Activated T-cell treated with anti-CD3 and anti-CD28 coated beads for 4 hours (primary cell): ENCODE results near the gene TLCD1.
"Not testable (repeated sequence)": the region's sequence is repeated elsewhere in the genome, so short reads cannot be mapped to it uniquely, and the experiment has no call there.

Experiments
- DNase-seq: peaks from one replicate; pipeline ENCODE4 v3.0.0-alpha.2; 2020

TLCD1 gene

GRCh38 chr17:28746611-28747050, 20.6 kb upstream of the TLCD1 start:
- DNase-seq: no peak

DNA sequence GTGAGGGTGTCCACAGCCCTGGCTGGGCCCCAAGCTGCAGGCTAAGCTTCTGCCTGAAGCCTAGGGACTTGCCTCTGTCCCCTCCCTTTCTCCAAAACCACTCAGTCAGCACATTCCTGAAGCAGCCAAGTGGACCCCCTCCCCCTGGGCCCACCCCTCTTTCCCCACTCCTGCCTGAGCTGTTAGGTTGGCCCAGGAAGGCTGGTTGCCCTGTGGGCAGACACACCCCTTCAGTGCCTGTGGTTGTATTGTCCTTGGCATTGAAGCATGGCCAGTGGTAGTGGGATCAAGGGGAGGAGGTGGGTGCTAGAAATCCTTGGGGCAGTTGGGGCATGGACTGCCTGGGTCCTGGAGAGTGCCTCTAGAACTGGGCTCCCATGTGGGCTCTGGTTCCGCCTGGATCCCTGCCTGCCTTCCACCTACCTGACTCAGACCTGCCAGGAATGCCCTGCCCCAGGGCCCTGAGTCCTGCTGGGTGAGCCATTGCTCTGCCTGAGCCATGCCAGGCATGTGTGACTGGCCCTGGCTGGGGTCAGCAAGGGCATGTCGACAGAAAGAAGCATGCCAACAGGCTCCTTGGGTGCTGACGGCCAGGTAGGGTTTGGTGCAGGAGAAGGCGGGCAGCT, 19.9 kb upstream of the TLCD1 start:
- DNase-seq: no peak

DNA sequence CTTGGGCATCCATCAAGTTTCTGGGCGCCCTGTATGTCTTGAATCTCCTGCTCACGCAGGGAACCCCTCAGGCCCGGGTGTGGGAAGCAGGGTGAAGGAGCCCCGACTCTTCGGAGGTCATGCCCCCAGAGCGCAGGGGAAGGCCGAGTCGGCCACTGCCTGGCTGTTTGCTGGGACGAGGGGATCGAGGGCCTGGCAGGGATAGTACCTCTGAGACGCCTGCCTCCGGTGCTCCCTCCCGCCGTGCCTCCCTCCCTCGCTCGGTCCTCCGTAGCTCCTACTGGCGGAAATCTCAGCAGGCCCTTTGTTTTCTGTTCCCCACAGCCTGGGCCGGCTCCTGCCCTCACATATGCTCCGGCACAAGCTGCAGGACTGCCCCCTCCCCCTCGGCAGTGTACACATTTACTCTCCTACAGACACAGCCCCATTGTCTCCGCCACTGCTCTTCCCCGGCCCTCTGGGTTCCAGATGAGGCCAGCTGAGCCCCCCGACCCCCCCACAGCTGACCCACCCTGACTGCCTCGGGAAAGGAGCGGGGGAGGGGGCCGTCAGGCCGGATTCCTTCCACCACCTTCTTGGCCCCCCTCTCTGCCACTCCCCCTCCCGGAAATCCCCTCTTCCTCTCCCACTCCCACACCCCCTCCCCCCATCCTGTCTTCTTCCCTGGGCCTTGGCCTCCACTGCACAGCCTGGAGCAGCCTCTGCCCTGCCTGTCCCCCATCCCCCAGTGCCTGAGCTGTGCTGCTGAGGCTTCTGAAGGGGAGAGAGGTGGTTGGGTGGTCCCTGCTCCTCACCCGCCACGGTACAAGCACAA, 19.1 kb upstream of the TLCD1 start:
- no peak for DNase-seq

- DNase-seq: peak; percentile 75
These were observed 18.3 kb upstream of the TLCD1 start for GRCh38 chr17:28744104-28744971.

DNA sequence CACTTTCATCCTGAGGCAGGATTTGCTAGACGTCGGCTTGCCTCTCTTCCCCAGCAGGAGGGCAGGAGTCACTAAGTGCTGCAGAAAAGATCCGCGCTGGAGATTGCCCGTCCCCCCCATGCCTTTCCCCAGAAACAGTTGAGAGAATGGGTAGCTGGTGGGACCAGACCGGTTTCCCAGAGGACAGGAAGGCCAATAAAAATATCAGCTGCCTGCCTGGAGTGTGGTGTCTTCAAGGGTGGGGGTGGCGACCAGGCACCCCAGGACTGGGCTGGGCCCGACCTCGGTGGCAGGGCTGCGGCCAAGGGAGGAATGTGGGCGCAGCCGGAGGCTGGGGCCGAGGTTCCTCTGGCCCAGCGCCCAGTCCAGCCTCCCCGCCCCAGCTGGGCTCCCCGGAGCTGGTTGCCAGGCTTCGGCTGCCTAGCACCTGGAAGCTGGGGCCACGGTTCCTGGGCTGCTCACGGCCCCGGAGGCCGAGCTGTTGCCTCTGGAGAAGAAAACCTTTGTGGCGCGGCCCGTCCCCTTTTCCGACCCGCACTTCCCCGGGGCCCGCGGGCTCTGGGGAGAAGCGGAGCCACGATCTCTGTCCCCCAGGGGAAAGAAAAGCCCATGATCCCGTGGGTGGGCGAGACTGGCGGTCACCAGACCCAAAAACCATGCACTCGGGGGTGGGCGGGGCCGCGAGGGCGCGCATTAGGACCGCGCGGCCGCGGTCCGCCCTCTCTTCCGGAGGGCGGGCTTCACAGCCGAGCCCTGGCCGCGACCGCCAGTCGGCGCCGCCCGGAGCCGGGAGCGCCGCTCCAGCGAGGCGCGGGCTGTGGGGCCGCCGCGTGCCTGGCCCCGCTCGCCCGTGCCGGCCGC, 17.4 kb upstream of the TLCD1 start, which contains the start of gene TRAF4:
TRAF4 (plus strand) TSS at position 769 of the 861 bp plus-strand sequence. CDS start 102 bp downstream, outside the sequence.
- peak; percentile 69 for DNase-seq

GRCh38 chr17:28741358-28742349, 15.6 kb upstream of the TLCD1 start:
- DNase-seq: no peak

GRCh38 chr17:28740406-28741357, 14.6 kb upstream of the TLCD1 start:
- no peak for DNase-seq

GRCh38 chr17:28738680-28739384, 12.8 kb upstream of the TLCD1 start:
- peak; percentile 62 for DNase-seq

- no peak for DNase-seq
These were observed 12.0 kb upstream of the TLCD1 start for GRCh38 chr17:28737770-28738679.

DNA sequence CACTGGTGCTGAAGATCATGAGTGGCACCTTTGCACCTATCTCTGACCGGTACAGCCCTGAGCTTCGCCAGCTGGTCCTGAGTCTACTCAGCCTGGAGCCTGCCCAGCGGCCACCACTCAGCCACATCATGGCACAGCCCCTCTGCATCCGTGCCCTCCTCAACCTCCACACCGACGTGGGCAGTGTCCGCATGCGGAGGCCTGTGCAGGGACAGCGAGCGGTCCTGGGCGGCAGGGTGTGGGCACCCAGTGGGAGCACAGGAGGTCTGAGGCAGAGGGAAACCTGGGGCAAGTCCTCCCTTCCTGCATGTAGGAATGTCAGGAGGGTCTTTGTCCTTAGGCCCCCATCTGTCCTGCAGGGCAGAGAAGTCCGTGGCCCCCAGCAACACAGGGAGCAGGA, 11.3 kb upstream of the TLCD1 start:
- DNase-seq: no peak

GRCh38 chr17:28735913-28736769, 10.1 kb upstream of the TLCD1 start:
- DNase-seq: not testable (repeated sequence)

DNA sequence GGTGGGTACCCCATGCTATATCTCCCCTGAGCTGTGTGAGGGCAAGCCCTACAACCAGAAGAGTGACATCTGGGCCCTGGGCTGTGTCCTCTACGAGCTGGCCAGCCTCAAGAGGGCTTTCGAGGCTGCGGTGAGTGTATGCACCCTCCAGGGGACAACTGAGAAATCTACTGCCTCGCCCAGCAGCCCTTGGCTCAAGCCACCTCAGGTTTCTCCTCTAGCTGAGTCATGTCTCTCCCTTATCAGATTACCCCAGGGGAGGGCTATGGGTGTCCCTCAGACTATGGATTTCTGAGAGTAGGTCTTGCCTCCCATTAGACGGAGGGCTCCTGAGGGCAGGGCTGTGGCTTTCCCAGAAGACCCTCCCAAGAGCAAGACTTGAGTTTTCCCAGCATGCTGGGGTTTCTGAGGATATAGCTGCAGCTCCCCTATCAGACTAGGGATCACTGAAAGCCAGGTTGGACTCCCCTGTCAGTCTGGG, 9.2 kb upstream of the TLCD1 start:
- no peak for DNase-seq

GRCh38 chr17:28734712-28735241, 8.7 kb upstream of the TLCD1 start:
- no peak for DNase-seq

DNA sequence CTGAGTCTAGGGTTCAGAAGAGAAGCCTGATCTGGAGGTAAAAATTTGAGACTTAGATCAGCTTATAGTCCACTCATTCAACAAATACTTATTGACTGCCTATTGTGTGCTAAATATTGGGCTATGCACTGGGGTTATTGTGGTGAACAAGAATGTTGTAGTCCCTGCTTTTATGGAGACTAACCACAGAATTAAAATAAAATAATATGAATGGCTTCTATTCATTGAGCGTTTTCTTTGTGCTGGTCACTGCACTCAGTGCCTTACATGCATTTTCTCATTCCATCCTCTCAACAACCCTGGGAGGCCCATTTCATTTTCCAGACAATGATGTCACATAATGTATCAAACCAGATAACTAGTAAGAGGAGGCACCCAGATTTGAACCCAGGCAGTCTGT, 7.3 kb upstream of the TLCD1 start:
- DNase-seq: no peak

- DNase-seq: no peak
These were observed 3.9 kb upstream of the TLCD1 start for GRCh38 chr17:28729950-28730330.

GRCh38 chr17:28728364-28729200, 2.5 kb upstream of the TLCD1 start, which contains the start of gene NEK8:
TSS of gene NEK8 (plus strand) at chr17:28728788. CDS start at chr17:28728814, 26 bp downstream.
- peak; percentile 99 for DNase-seq
